NOMO-1 treated with dmso at 0.1 percent for 144 hours (cell line): Measurements from ENCODE around the gene EXOC6B.

Source experiments
- DNase-seq: peaks from one replicate; lab custom pipeline; 2025; ENCODE audit not compliant: unreplicated experiment; lab: John Stamatoyannopoulos, UW

The EXOC6B gene

GRCh38 chr2:72128059-72128842 lies 697.6 kb downstream of the EXOC6B start:
- DNase-seq = no peak

- no peak for DNase-seq
These were observed 698.3 kb downstream of the EXOC6B start for GRCh38 chr2:72127401-72128058.

GRCh38 chr2:72126186-72127100 lies 699.4 kb downstream of the EXOC6B start:
- DNase-seq = no peak
